K562 (cell line): ENCODE results near the gene CLTB. TPM values are rescaled to one million over a fixed set of nuclear protein-coding genes. Genes with fewer than 3 reads are reported as not detected.

Source experiments
- ATAC-seq: fragments of 200-7000 bp; cut with Tn5 transposase; 3 replicates; pipeline ENCODE4 v1.9.1; 2020; ENCODE audit warnings: moderate library complexity
- BruUV-seq: library from RNA; stranded (reverse); fragments of 400-500 nt; replicated peaks from 2 replicates; lab custom pipeline; 2021; lab: Mats Ljungman, UMichigan
- CTCF ChIA-PET: fragments of 300-600 bp; formaldehyde crosslinking; extraction: SDS; loops from one replicate; lab custom pipeline; 2021; ENCODE audit warnings: low intra/inter-chr PET ratio; lab: Yijun Ruan, JAX
- POLR2A ChIA-PET: fragments of 300-600, 350-650 bp; sonication (Branson Sonifier 250); formaldehyde crosslinking; extraction: SDS; loops from one replicate; lab custom pipeline; 2021; ENCODE audit warnings: antibody characterized with exemption, inconsistent platforms; lab: Yijun Ruan, JAX
- DNase-seq, 4 experiments: peaks; one replicate each; pipeline versions ENCODE4 v3.0.0 to v3.0.0-alpha.2; 2011 to 2018; ENCODE audit warnings: low spot score in 3 of 4, mixed read lengths in 3 of 4; ENCODE audit errors: extremely low read depth in 1 of 4
- FAIRE-seq: peaks from 2 replicates; lab custom pipeline; 2011; peaks lifted over from hg19 to GRCh38; lab: Jason Lieb, UNC
- H2AFZ ChIP-seq: 2 replicates; pipeline ENCODE4 v1.6.0; 2011; ENCODE audit warnings: low read depth, low read length, control low read depth, inconsistent platforms
- H3K27ac ChIP-seq: fragments of 200-600 bp; 3 replicates; pipeline ENCODE4 v1.8.0; 2011; ENCODE audit warnings: low read depth, mild to moderate bottlenecking, control low read depth, inconsistent platforms, low read length, moderate library complexity, mixed read lengths; ENCODE audit errors: extremely low read depth
- H3K27me3 ChIP-seq, 2 experiments: fragments of 300-600 bp in 1 of 2; 2 replicates in 1 of 2; 3 replicates in 1 of 2; pipeline versions ENCODE4 v1.6.0 to v1.8.0; 2011; ENCODE audit warnings: inconsistent platforms in 2 of 2, low read length in 2 of 2, mild to moderate bottlenecking in 1 of 2, mixed read lengths in 1 of 2, moderate library complexity in 1 of 2; ENCODE audit not compliant: control insufficient read depth in 2 of 2, insufficient read depth in 2 of 2
- H3K36me3 ChIP-seq: fragments of 300-600 bp; 3 replicates; pipeline ENCODE4 v1.8.0; 2011; ENCODE audit warnings: mild to moderate bottlenecking, low read length, inconsistent platforms; ENCODE audit not compliant: control insufficient read depth, insufficient read depth
- H3K4me1 ChIP-seq, 2 experiments: fragments of 200-600 bp in 1 of 2; replicated peaks in 1 of 2; 2 replicates in 1 of 2; 3 replicates in 1 of 2; pipeline versions ENCODE4 v1.5.1 to v1.8.0; 2011; ENCODE audit warnings: inconsistent platforms in 2 of 2, low read length in 2 of 2, mild to moderate bottlenecking in 1 of 2, mixed read lengths in 1 of 2, moderate library complexity in 1 of 2; ENCODE audit not compliant: control insufficient read depth in 2 of 2, insufficient read depth in 2 of 2
- H3K4me2 ChIP-seq: 2 replicates; pipeline ENCODE4 v1.6.1; 2011; ENCODE audit warnings: low read length, control low read depth, inconsistent platforms, mixed read lengths; ENCODE audit not compliant: insufficient read depth
- H3K4me3 ChIP-seq: fragments of 200-600 bp; sonication (generic), shearing (Covaris generic); 2 replicates; pipeline ENCODE4 v1.5.1; 2016; ENCODE audit warnings: control low read depth, inconsistent platforms
- H3K79me2 ChIP-seq: fragments of 200-600 bp; 3 replicates; pipeline ENCODE4 v1.8.0; 2011; ENCODE audit warnings: low read length, inconsistent platforms; ENCODE audit not compliant: control insufficient read depth, insufficient read depth
- H3K9ac ChIP-seq, 2 experiments: 2 replicates each; pipeline versions ENCODE4 v1.6.0 to v1.6.1; 2011; ENCODE audit warnings: low read depth in 2 of 2, low read length in 2 of 2, control low read depth in 1 of 2, inconsistent platforms in 1 of 2, mild to moderate bottlenecking in 1 of 2, mixed read lengths in 1 of 2; ENCODE audit not compliant: insufficient read depth in 1 of 2
- H3K9me1 ChIP-seq: one replicate; pipeline ENCODE4 v1.6.0; 2011; ENCODE audit warnings: inconsistent platforms, mild to moderate bottlenecking, low read length, moderate library complexity; ENCODE audit not compliant: control insufficient read depth, insufficient read depth
- H3K9me3 ChIP-seq: replicated peaks from 2 replicates; pipeline ENCODE4 v1.5.1; 2011; ENCODE audit warnings: low read depth, low read length, inconsistent platforms; ENCODE audit not compliant: control insufficient read depth, insufficient read depth
- H4K20me1 ChIP-seq: replicated peaks from 2 replicates; pipeline ENCODE4 v1.6.1; 2011; ENCODE audit warnings: low read length, inconsistent platforms, mixed read lengths; ENCODE audit not compliant: control insufficient read depth, insufficient read depth
- ARID1B ChIP-seq: fragments of 450-650 bp; IDR thresholded peaks from 2 replicates; pipeline ENCODE4 v1.6.1; 2016; ENCODE audit warnings: antibody characterized with exemption, mild to moderate bottlenecking, inconsistent platforms
- HEY1 ChIP-seq: fragments of 250-450 bp; sonication (Bioruptor Pico); IDR thresholded peaks from 2 replicates; pipeline ENCODE4 v1.5.0; 2020; ENCODE audit warnings: mild to moderate bottlenecking, moderate library complexity, borderline replicate concordance
- JUNB ChIP-seq: fragments of 450-650 bp; formaldehyde crosslinking; conservative IDR thresholded peaks from 2 replicates; pipeline ENCODE4 v1.4.0; 2020; ENCODE audit warnings: mild to moderate bottlenecking
- MTA1 ChIP-seq: fragments of 450-650 bp; IDR thresholded peaks from 2 replicates; pipeline ENCODE4 v1.6.1; 2017; ENCODE audit warnings: borderline replicate concordance
- POLR2A ChIP-seq: fragments of 450-650 bp; conservative IDR thresholded peaks from 2 replicates; pipeline ENCODE4 v1.6.1; 2016
- POLR2AphosphoS5 ChIP-seq: IDR thresholded peaks from 2 replicates; pipeline ENCODE4 v1.6.1; 2011; ENCODE audit warnings: mild to moderate bottlenecking, low read depth, low read length, moderate library complexity; ENCODE audit not compliant: control insufficient read depth, insufficient read depth
- SETDB1 ChIP-seq: IDR thresholded peaks from one replicate; pipeline ENCODE4 v1.6.1; 2012; ENCODE audit warnings: low read length, control low read depth, inconsistent platforms
- SMAD1 ChIP-seq: fragments of 150-350 bp; IDR thresholded peaks from 2 replicates; pipeline ENCODE4 v1.6.1; 2014; ENCODE audit warnings: low read length, low read depth; ENCODE audit not compliant: partially characterized antibody
- SP2 ChIP-seq: IDR thresholded peaks from 2 replicates; pipeline ENCODE4 v1.6.1; 2011; ENCODE audit warnings: mild to moderate bottlenecking, low read depth, low read length, moderate library complexity; ENCODE audit not compliant: poor library complexity, severe bottlenecking; ENCODE audit errors: extremely low read depth
- STAT5A ChIP-seq: IDR thresholded peaks from 2 replicates; pipeline ENCODE4 v1.6.1; 2012; ENCODE audit warnings: low read length, inconsistent platforms, borderline replicate concordance
- TBP ChIP-seq: optimal IDR thresholded peaks from 2 replicates; pipeline ENCODE3; 2011; ENCODE audit warnings: low read depth, low read length, improper control_type of control experiment
- TEAD2 ChIP-seq: fragments of 450-650 bp; IDR thresholded peaks from 2 replicates; pipeline ENCODE4 v1.6.1; 2016; ENCODE audit warnings: missing genetic modification characterization, control low read depth, missing compliant biosample characterization
- TFAM ChIP-seq: fragments of 250-450 bp; sonication (Bioruptor Pico); conservative IDR thresholded peaks from 2 replicates; pipeline ENCODE4 v1.5.0; 2021; ENCODE audit warnings: mild to moderate bottlenecking, moderate library complexity
- ZKSCAN1 ChIP-seq: fragments of 150-350 bp; IDR thresholded peaks from 2 replicates; pipeline ENCODE4 v1.6.1; 2016; ENCODE audit warnings: low read depth, low read length
- ZNF197 ChIP-seq: fragments of 200-800 bp; sonication (Bioruptor generic); IDR thresholded peaks from 2 replicates; pipeline ENCODE4 v1.6.1; 2016; ENCODE audit warnings: low read depth, missing genetic modification characterization, missing compliant biosample characterization
- ZNF408 ChIP-seq: fragments of 250-450 bp; sonication (Bioruptor Pico); IDR thresholded peaks from 2 replicates; pipeline ENCODE4 v1.4.0; 2020; ENCODE audit warnings: low read depth, mild to moderate bottlenecking, moderate library complexity
- ZNF79 ChIP-seq: fragments of 250-450 bp; sonication (Bioruptor Pico); IDR thresholded peaks from 2 replicates; pipeline ENCODE4 v1.4.0; 2020; ENCODE audit warnings: low read depth, mild to moderate bottlenecking, moderate library complexity
- ZSCAN32 ChIP-seq: fragments of 450-650 bp; formaldehyde crosslinking; IDR thresholded peaks from 2 replicates; pipeline ENCODE4 v1.4.0; 2020; ENCODE audit warnings: mild to moderate bottlenecking, moderate library complexity
- WGBS: fragments of 100-300 bp; shearing (Covaris generic); methylation state at CpG from one replicate; pipeline ENCODE4 v1.1.6; 2016; ENCODE audit warnings: low coverage, mixed read lengths; ENCODE audit not compliant: insufficient coverage; ENCODE audit errors: missing lambda C conversion rate; 5-methylcytosine and 5-hydroxymethylcytosine counted together
- in situ Hi-C: fragments of 300-500 bp; cut with MboI; formaldehyde crosslinking; loops from 4 replicates; pipeline ENCODE4 v1.15.0; 2018; ENCODE audit warnings: inconsistent platforms, mixed read lengths
- intact Hi-C: fragments of 100-400 bp; cut with micrococcal nuclease; formaldehyde crosslinking; loops from 2 replicates; pipeline ENCODE4 v1.14.2; 2022
- polyA plus RNA-seq, 8 experiments: library from polyadenylated mRNA; depleted of rRNA in 4 of 8; stranded (reverse) in 5 of 8; unstranded in 3 of 8; fragments of >200 nt; fragmentation: Nextera tagmentation in 2 of 8; fragmentation: Illumina TruSeq in 1 of 8; extraction: Ambion mirVana in 2 of 8; extraction: Trizol in 1 of 8; gene quantifications; 2 replicates each; pipeline versions ENCODE4 v1.2.1 to v1.2.3, GENCODE V29; 2011 to 2014; ENCODE audit warnings: inconsistent platforms in 1 of 8, missing spikeins in 1 of 8
- total RNA-seq, 7 experiments: library from RNA; depleted of rRNA in 6 of 7; stranded (reverse); fragments of >200 nt in 6 of 7; fragmentation: Illumina TruSeq in 2 of 7; extraction: Trizol in 2 of 7; gene quantifications; 2 replicates each; pipeline versions ENCODE4 v1.2.1 to v1.2.3, GENCODE V29; 2011 to 2021; ENCODE audit warnings: low replicate concordance in 1 of 7
- TF ChIP-seq, protein P1 (sequence below): fragments of 450-650 bp; IDR thresholded peaks from 2 replicates; pipeline ENCODE4 v1.6.1; 2016; ENCODE audit warnings: antibody characterized with exemption
- TF ChIP-seq, protein P2 (sequence below): fragments of 450-650 bp; formaldehyde crosslinking; IDR thresholded peaks from 2 replicates; pipeline ENCODE4 v1.4.0; 2020; ENCODE audit warnings: mild to moderate bottlenecking, moderate library complexity

CLTB gene
- total and polyA plus RNA-seq, 9 of the 15 experiments (the other 6 are each of a cell fraction or from before 2014, with no cell fraction given), result 1.8 to 117 (median 39.0) TPM

DNA sequence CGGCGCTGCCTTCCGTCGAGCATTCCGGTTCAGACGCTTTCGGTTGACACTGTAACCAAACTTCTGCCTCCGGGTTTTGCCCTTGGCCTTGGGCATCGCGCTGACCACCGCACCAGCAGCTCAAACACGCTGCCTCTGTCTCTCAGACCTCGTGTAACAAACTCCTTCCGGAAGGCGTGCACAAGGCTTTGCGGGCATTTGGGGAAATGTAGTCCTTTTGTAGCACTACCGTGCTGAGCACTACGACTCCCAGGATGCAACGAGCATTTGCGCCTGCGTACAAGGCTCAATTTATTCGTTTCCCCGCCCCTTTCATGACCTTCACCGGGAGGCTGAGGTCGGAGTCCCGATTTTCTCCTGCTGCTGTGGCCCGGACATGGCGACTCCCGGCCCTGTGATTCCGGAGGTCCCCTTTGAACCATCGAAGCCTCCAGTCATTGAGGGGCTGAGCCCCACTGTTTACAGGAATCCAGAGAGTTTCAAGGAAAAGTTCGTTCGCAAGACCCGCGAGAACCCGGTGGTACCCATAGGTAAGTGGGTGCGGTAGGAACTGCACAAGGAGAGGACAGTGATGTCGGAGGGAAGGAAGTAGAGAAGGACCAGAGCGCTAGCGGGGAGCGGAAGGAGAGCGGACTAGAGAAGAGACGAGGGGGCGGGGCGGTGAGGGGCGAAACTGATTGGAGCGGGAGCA, 27.8 kb downstream of the CLTB start, which contains the start of the genes HIGD2A and NOP16:
Gene HIGD2A (plus strand): TSS at position 308 of the 691 bp plus-strand sequence. CDS start 69 bp downstream, at position 377.
Gene NOP16 (minus strand): TSS at position 155 of the 691 bp plus-strand sequence. CDS start 59 bp downstream, at position 96.
- ATAC-seq (peak; percentile 91), DNase-seq (peak; percentile 84 to 99 (median 94)), FAIRE-seq (peak; percentile 100)
- intact Hi-C loops, result loop anchor here (1.0 kb wide), 1 partner anchor 27 kb away; the partner anchor contains the start of gene KIAA1191
- no peaks in the 10 kb centered on the region for H3K9me3 ChIP-seq
- whole genome bisulfite sequencing, result 1% methylated on average over 45 of the region's 47 CpGs
- H3K4me3 ChIP-seq, result peak within 1 kb of the TSS; percentile 69
- H4K20me1 ChIP-seq, result no peaks in the 10 kb centered on the region; the same call in 1 of the 2 replicates
- peaks cover 80% of the 10 kb centered on the region for H3K36me3 ChIP-seq
- BruUV-seq, result no TSS peak
- peak within 1 kb of the TSS; percentile 99 for H3K4me2 ChIP-seq
- POLR2A ChIA-PET, result interaction anchor here (0.6 to 1.5 kb wide), 8 partner anchors 12 to 270 kb away, joined by 3 to 4 read pairs (median 3); no protein-coding TSS in a partner anchor
- in situ Hi-C loops, result no loop called here
- H3K27me3 ChIP-seq, result no peaks in the 10 kb centered on the region
- CTCF ChIA-PET, result no interaction called here
- H3K4me1 ChIP-seq, result peaks cover 6 to 16% of the 10 kb centered on the region in 2 experiments; a peak in 4 of 5 replicates
- peak within 1 kb of the TSS; percentile 97 for H3K27ac ChIP-seq
- H3K9ac ChIP-seq, result peak within 1 kb of the TSS; percentile 96 to 98
- peaks cover 58% of the 10 kb centered on the region for H3K79me2 ChIP-seq
- H2AFZ ChIP-seq, result peak within 1 kb of the TSS; percentile 97
- H3K9me1 ChIP-seq, result no peaks in the 10 kb centered on the region
- TF ChIP-seq TBP, result peak; percentile 72
- no peak for TF ChIP-seq ZKSCAN1
- TF ChIP-seq ZNF197 (CRISPR knock-in tag), result no peak; the same call in 1 of the 2 replicates
- TF ChIP-seq POLR2AphosphoS5, result peak; percentile 43; the same call in 1 of the 2 replicates
- TF ChIP-seq ARID1B, result peak; percentile 59
- TF ChIP-seq POLR2A, result peak; percentile 95
- TF ChIP-seq, protein P1, sequence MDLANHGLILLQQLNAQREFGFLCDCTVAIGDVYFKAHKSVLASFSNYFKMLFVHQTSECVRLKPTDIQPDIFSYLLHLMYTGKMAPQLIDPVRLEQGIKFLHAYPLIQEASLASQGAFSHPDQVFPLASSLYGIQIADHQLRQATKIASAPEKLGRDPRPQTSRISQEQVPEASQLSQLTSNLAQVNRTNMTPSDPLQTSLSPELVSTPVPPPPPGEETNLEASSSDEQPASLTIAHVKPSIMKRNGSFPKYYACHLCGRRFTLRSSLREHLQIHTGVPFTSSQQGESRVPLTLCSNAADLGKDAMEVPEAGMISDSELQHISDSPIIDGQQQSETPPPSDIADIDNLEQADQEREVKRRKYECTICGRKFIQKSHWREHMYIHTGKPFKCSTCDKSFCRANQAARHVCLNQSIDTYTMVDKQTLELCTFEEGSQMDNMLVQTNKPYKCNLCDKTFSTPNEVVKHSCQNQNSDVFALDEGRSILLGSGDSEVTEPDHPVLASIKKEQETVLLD, result peak; percentile 85
- no peak for TF ChIP-seq TFAM (CRISPR knock-in tag)
- peak; percentile 66; the same call in 1 of the 2 replicates for TF ChIP-seq MTA1
- TF ChIP-seq HEY1 (CRISPR knock-in tag), result no peak
- no peak for TF ChIP-seq SP2
- TF ChIP-seq ZNF79, result no peak
- no peak for TF ChIP-seq SETDB1
- TF ChIP-seq STAT5A, result peak; percentile 57; the same call in 1 of the 2 replicates
- TF ChIP-seq ZSCAN32 (CRISPR knock-in tag), result no peak
- 0 out of 2 replicates have a peak, but pooled peaks have one; percentile 21 for TF ChIP-seq TEAD2
- TF ChIP-seq JUNB, result no peak
- TF ChIP-seq, protein P2, sequence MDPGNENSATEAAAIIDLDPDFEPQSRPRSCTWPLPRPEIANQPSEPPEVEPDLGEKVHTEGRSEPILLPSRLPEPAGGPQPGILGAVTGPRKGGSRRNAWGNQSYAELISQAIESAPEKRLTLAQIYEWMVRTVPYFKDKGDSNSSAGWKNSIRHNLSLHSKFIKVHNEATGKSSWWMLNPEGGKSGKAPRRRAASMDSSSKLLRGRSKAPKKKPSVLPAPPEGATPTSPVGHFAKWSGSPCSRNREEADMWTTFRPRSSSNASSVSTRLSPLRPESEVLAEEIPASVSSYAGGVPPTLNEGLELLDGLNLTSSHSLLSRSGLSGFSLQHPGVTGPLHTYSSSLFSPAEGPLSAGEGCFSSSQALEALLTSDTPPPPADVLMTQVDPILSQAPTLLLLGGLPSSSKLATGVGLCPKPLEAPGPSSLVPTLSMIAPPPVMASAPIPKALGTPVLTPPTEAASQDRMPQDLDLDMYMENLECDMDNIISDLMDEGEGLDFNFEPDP (CRISPR knock-in tag), result no peak
- peak; percentile 67 for TF ChIP-seq SMAD1
- no peak for TF ChIP-seq ZNF408 (CRISPR knock-in tag)
